ENCODE results near the gene DRG2. TPM values are rescaled to one million over a fixed set of nuclear protein-coding genes. Genes with fewer than 3 reads are reported as not detected.

DRG2 gene
- total and polyA plus RNA-seq, 2 of the 13 experiments (the other 11 are each of a cell fraction or from before 2014, with no cell fraction given), result 20.1 to 26.6 TPM

- TF ChIP-seq CREB1 (IDR thresholded peaks at IDR 0.05) (peak; percentile 94), CREB1 (CRISPR knock-in tag; IDR thresholded peaks at IDR 0.05) (peak; percentile 96), ATF7 (IDR thresholded peaks at IDR 0.05) (no peak), ATF7 (CRISPR knock-in tag; IDR thresholded peaks at IDR 0.05) (0 out of 2 replicates have a peak, but pooled peaks have one; percentile 58), NAIF1 (CRISPR knock-in tag; IDR thresholded peaks at IDR 0.05; ENCODE audit: borderline replicate concordance) (no peak), XBP1 (CRISPR knock-in tag; IDR thresholded peaks at IDR 0.05) (0 out of 2 replicates have a peak, but pooled peaks have one; percentile 67), GMEB1 (CRISPR knock-in tag; IDR thresholded peaks at IDR 0.05; ENCODE audit: borderline replicate concordance) (peak; percentile 97), ZNF678 (CRISPR knock-in tag; IDR thresholded peaks at IDR 0.05) (0 out of 2 replicates have a peak, but pooled peaks have one; percentile 95), STAT6 (CRISPR knock-in tag; IDR thresholded peaks at IDR 0.05; ENCODE audit: borderline replicate concordance) (no peak; the same call in 1 of the 2 replicates), SP2 (CRISPR knock-in tag; IDR thresholded peaks at IDR 0.05) (peak; percentile 99), KLF11 (CRISPR knock-in tag; IDR thresholded peaks at IDR 0.05) (peak; percentile 45; the same call in 1 of the 2 replicates), SNAPC2 (CRISPR knock-in tag; IDR thresholded peaks at IDR 0.05) (peak; percentile 43; the same call in 1 of the 2 replicates), CBX1 (IDR thresholded peaks at IDR 0.05; ENCODE audit: low read depth) (peak; percentile 22), TBP (CRISPR knock-in tag; IDR thresholded peaks at IDR 0.05) (0 out of 2 replicates have a peak, but pooled peaks have one; percentile 37), REXO4 (CRISPR knock-in tag; IDR thresholded peaks at IDR 0.05; ENCODE audit: borderline replicate concordance) (no peak), YEATS2 (CRISPR knock-in tag; IDR thresholded peaks at IDR 0.05; ENCODE audit: borderline replicate concordance) (peak; percentile 82; the same call in 1 of the 2 replicates), NFYC (CRISPR knock-in tag; IDR thresholded peaks at IDR 0.05) (peak; percentile 100), FOXK2 (IDR thresholded peaks at IDR 0.05) (peak; percentile 57; the same call in 1 of the 2 replicates), ZBTB39 (CRISPR knock-in tag; IDR thresholded peaks at IDR 0.05) (peak; percentile 67; the same call in 1 of the 2 replicates), ZNF776 (CRISPR knock-in tag; IDR thresholded peaks at IDR 0.05) (peak; percentile 52; the same call in 1 of the 2 replicates), GATAD2A (CRISPR knock-in tag; IDR thresholded peaks at IDR 0.05) (no peak), FOXC1 (CRISPR knock-in tag; IDR thresholded peaks at IDR 0.05; ENCODE audit: borderline replicate concordance) (peak; percentile 72; the same call in 1 of the 2 replicates), IRF1 (CRISPR knock-in tag; IDR thresholded peaks at IDR 0.05; ENCODE audit: low read depth) (0 out of 2 replicates have a peak, but pooled peaks have one; percentile 74), TEAD3 (CRISPR knock-in tag; optimal IDR thresholded peaks at IDR 0.05; ENCODE audit: borderline replicate concordance) (peak; percentile 65)
These were observed 48.8 kb upstream of the DRG2 start, which contains the start of the genes ATPAF2 and GID4 (continued) for GRCh38 chr17:18038861-18039534.

Data from HepG2 (cell line).